Activated naive CD4-positive, alpha-beta T cell treated with anti-CD3 and anti-CD28 coated beads, Interleukin-2, amount 10 ng/mL, durations not matched to agents 7 days and 5 days (primary cell): ENCODE results near the gene ESRRB.

Source experiments
- CTCF ChIA-PET: fragments of 350-600 bp; sonication (Branson Sonifier 250); formaldehyde crosslinking; loops from one replicate; lab custom pipeline; 2021; ENCODE audit warnings: antibody characterized with exemption; lab: Charles Lee
- DNase-seq: peaks from one replicate; pipeline ENCODE4 v3.0.0-alpha.2; 2020
- H3K27ac Mint-ChIP-seq: one replicate; pipeline ENCODE4 v1.8.0; 2021; ENCODE audit warnings: mild to moderate bottlenecking, moderate library complexity, mixed read lengths
- H3K27me3 Mint-ChIP-seq: one replicate; pipeline ENCODE4 v1.8.0; 2021; ENCODE audit warnings: mild to moderate bottlenecking, mixed read lengths
- H3K36me3 Mint-ChIP-seq: one replicate; pipeline ENCODE4 v1.8.0; 2021; ENCODE audit warnings: mixed read lengths
- H3K4me1 Mint-ChIP-seq: one replicate; pipeline ENCODE4 v1.8.0; 2021; ENCODE audit warnings: mixed read lengths
- H3K4me3 Mint-ChIP-seq: one replicate; pipeline ENCODE4 v1.8.0; 2021; ENCODE audit warnings: mild to moderate bottlenecking, moderate library complexity, mixed read lengths
- H3K9me3 Mint-ChIP-seq: one replicate; pipeline ENCODE4 v1.8.0; 2021; ENCODE audit warnings: mixed read lengths

The ESRRB gene

DNA sequence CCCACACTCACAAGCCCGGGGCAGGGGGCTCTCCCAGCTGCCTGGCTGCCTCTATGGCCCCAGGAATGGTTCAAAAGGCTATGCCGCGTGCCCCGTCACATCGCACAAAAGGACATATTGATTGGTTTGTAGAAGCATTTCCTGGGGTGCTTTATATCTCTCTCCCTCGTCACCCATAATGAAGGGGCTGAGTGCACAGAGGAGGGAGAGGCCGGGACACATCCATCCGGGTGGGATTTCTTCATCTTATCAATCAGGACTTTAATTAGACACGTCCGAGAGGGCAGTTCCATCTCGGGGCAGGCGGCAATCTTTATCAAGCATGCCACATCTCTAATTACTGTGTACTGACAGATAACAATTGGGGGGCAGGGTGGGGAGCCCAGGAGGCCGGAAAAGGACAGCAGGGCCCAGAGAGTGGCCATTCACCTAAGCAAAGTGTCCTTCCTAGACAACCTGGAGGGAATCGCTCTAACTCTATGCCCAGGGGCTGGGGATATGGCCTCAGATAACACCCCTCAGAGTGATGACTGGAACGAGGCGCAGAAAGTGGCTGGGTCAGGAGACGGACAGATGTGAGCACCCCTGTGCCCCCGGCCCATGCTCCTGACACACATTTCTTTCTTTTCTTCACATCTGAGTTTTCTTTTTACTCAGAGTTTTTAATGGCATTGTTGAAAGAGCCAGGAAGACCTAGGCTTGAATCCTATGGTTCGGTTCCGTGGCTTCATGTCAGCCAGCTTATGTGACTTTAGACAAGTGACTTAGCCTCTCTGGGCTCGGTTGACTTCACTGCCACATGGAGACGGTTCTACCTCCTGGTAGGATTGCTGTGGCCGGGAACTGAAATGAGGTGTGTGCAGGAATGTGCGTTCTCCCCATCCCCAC is 36.0 kb upstream of the ESRRB start:
- peak; percentile 17 for DNase-seq
- no peak overlapping the region for H3K27ac Mint-ChIP-seq
- peaks cover 16% of the 10 kb centered on the region for H3K27me3 Mint-ChIP-seq
- H3K36me3 Mint-ChIP-seq = no peaks in the 10 kb centered on the region
- no peaks in the 10 kb centered on the region for H3K4me1 Mint-ChIP-seq
- H3K4me3 Mint-ChIP-seq = no peak overlapping the region
- H3K9me3 Mint-ChIP-seq = no peaks in the 10 kb centered on the region
- CTCF ChIA-PET = no interaction called here

DNA sequence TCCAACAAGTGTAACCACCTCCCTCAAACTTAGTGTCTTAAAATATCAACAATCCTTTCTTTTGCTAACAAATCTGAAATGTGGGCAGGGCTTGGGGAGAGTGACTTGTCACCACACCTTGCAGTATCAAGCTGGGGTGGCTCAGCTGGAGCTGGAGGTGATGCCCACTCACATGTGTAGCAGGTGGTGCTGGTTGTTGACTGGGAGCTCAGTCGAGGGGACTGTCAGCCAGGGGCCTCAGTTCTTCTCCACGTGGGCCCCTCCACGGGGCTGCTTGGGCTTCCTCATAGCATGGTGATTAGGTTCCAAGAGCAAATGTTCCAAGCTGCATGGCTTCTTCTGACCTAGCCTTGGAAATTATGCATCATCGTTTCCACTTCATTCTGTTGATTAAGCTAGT is 32.6 kb upstream of the ESRRB start:
- Mint-ChIP-seq H3K27me3 (peaks cover 6% of the 10 kb centered on the region), H3K36me3 (no peaks in the 10 kb centered on the region), H3K27ac (no peak overlapping the region), H3K4me3 (no peak overlapping the region), H3K4me1 (no peaks in the 10 kb centered on the region), H3K9me3 (no peaks in the 10 kb centered on the region)
- CTCF ChIA-PET = interaction anchor here (0.8 kb wide), 1 partner anchor 10 kb away, joined by 3 read pairs; no protein-coding TSS in a partner anchor
- DNase-seq = peak; percentile 13

DNA sequence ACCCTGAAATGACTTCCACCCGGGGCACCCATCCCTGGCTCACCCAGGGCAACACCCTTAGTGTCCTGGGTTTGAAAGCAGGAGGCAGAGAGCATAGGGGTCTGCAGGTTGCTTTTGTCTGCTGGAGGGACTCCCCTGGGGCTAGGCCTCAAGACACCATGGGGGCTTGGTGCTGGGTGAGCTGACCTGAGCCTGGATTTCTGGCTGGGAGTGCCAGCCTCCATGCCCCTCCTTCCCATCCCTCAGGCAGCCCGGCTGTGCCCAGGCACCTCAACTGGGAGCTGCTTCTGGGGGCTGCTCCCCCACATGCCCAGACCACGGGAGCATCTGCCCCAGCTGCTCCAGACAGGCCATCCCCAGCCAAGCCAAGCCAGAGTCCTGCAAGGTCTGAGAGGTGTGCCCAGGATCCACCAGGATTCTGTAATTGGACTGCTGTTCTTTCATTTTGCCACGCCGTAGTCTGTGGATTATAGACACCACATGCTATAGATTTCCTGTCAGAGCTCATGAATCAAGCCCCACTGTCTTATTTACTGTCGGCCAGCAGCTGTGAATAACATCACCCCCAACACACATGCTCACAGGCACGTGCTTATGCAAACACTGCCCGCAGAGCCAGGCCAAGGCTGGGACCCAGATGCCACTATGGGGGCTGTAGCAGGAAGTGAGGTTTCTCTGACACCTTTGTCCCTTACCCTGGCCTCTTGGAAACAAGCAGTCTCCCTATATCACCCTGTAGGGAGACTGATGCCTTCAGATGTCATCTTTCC is 29.4 kb upstream of the ESRRB start:
- DNase-seq = peak; percentile 8
- no peaks in the 10 kb centered on the region for H3K36me3 Mint-ChIP-seq
- H3K4me3 Mint-ChIP-seq = no peak overlapping the region
- H3K27ac Mint-ChIP-seq = no peak overlapping the region
- no peaks in the 10 kb centered on the region for H3K4me1 Mint-ChIP-seq
- H3K27me3 Mint-ChIP-seq = peaks cover 15% of the 10 kb centered on the region
- H3K9me3 Mint-ChIP-seq = no peaks in the 10 kb centered on the region
- CTCF ChIA-PET = no interaction called here

DNA sequence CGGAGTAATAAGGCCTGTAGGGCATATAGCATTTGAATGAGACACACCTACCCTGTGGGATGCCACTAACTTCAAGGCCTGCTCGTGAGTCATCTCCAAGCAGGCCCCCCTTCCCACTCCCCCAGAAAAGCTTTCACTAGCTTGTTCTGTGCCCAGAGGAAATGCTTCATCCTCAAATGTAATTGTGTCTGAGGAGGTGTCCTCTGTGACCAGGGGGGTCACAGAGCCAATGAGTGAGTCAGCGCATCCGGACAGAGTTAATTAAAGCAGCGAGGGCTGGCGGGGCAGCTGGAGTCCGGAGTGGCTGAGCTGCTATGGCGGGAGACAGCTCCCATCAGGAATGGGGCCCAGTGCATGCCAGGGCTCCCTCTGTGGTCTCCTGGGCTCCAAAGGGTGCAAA is 27.0 kb upstream of the ESRRB start:
- Mint-ChIP-seq H3K27me3 (peaks cover 35% of the 10 kb centered on the region), H3K36me3 (no peaks in the 10 kb centered on the region), H3K9me3 (no peaks in the 10 kb centered on the region), H3K4me3 (no peak overlapping the region), H3K27ac (no peak overlapping the region), H3K4me1 (peaks cover 4% of the 10 kb centered on the region)
- CTCF ChIA-PET = interaction anchor here (1.4 kb wide), 1 partner anchor 8 kb away, joined by 3 read pairs; no protein-coding TSS in a partner anchor
- no peak for DNase-seq

DNA sequence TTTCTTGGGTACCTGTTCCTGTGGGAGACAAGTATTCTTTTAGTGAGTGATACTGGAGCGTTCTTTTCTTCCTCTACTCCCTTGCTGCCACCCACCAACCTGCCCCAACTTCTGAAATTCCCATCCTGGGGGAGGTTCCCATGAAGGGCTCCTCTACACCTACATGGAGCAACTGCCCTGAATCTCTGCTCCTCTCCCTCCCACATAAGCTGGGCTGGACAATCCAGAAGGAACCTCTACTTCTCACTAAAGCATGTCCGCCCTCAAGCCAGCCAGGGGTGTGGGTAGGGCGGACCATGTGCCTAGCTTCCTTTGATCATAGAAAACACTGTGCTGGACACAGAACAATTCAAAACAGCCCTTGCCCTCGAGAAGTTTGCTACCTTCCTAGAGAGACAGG is 25.9 kb upstream of the ESRRB start:
- H3K4me3 Mint-ChIP-seq = no peak overlapping the region
- CTCF ChIA-PET = no interaction called here
- H3K36me3 Mint-ChIP-seq = no peaks in the 10 kb centered on the region
- peaks cover 42% of the 10 kb centered on the region for H3K27me3 Mint-ChIP-seq
- no peaks in the 10 kb centered on the region for H3K9me3 Mint-ChIP-seq
- no peak overlapping the region for H3K27ac Mint-ChIP-seq
- H3K4me1 Mint-ChIP-seq = peaks cover 4% of the 10 kb centered on the region
- DNase-seq = peak; percentile 0

DNA sequence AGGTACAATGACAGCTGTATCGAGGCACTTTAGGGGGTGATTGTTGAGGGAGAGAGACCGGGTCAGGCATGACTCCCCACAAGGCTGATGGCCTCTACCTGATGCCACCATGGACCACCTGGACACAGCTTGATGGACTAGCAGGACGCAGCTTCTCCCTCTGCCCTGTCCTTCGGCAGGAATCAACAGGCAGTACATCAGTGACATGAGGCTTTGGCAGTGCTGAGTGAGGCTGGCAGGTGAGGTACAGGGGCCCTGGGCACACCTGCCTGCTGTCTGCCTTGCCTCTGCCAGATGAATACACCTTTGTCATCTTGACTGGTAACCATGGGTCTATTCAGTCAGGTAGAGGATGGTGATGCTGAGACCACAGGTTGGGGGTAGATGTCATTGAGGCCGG is 25.3 kb upstream of the ESRRB start:
- Mint-ChIP-seq H3K4me3 (no peak overlapping the region), H3K27ac (no peak overlapping the region), H3K27me3 (peaks cover 45% of the 10 kb centered on the region), H3K9me3 (no peaks in the 10 kb centered on the region), H3K4me1 (peaks cover 4% of the 10 kb centered on the region), H3K36me3 (no peaks in the 10 kb centered on the region)
- CTCF ChIA-PET = interaction anchor here (3.3 kb wide), 1 partner anchor 300 kb away, joined by 50 read pairs; no protein-coding TSS in a partner anchor
- peak; percentile 15 for DNase-seq

DNA sequence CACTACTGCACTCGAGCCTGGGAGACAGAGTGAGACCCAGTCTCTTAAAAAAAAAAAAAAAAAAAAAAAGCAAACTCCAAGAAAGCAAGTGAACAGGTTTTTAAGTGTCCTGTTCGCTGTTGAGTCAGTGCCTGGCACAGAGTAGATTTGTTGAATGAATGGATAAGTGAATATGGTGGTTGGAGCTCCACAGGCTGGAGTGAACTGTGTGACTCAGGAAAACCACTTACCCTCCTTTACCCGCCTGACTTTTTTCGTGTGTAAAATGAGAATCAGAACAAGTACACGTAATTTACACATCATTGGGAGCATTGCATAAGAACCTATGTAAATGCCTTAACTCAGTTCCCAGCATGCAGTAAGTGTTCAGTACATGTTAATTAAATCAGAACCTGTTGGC is 24.0 kb upstream of the ESRRB start:
- no peak overlapping the region for H3K4me3 Mint-ChIP-seq
- H3K9me3 Mint-ChIP-seq = no peaks in the 10 kb centered on the region
- H3K27ac Mint-ChIP-seq = no peak overlapping the region
- peaks cover 4% of the 10 kb centered on the region for H3K4me1 Mint-ChIP-seq
- CTCF ChIA-PET = interaction anchor here (0.6 to 3.3 kb wide), 14 partner anchors 36 to 643 kb away, joined by 3 to 50 read pairs (median 4); no protein-coding TSS in a partner anchor
- H3K36me3 Mint-ChIP-seq = no peaks in the 10 kb centered on the region
- H3K27me3 Mint-ChIP-seq = peaks cover 56% of the 10 kb centered on the region
- DNase-seq = no peak

DNA sequence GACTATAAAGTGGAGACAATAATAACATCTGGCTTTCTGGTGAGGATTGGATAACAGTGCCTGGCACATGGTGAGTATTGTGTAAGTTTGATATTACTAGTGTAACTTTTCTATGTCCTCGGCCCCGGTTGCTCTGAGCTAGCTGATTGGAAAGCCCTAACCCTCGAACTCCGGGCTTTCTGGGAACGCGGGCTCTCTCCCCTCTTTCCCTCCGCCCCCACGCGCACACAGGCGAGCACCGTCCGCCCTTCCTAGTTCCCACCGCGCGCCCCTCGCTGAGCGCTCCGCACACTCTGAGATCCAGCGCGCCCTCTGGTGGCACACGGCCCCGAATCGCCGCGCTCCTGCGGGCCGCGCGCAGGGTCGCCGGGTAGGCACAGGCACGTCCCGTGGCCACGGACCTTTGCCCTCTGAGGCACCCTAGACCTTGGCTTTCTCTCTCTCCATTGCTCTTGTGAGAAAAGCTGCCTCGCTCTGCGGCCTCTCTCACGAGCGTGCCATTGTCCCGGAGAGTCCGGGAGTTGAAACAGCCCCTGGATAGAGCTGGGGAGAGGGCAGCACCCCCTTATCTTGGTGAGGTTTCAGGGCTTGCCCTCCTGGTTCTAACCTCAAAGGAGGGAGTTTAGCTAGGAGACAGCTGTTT is 23.2 kb upstream of the ESRRB start:
- H3K27ac Mint-ChIP-seq = no peak overlapping the region
- peaks cover 4% of the 10 kb centered on the region for H3K4me1 Mint-ChIP-seq
- no peaks in the 10 kb centered on the region for H3K36me3 Mint-ChIP-seq
- peaks cover 58% of the 10 kb centered on the region for H3K27me3 Mint-ChIP-seq
- CTCF ChIA-PET = interaction anchor here (0.8 to 3.3 kb wide), 17 partner anchors 9 to 643 kb away, joined by 3 to 50 read pairs (median 5); no protein-coding TSS in a partner anchor
- no peaks in the 10 kb centered on the region for H3K9me3 Mint-ChIP-seq
- no peak overlapping the region for H3K4me3 Mint-ChIP-seq
- DNase-seq = peak; percentile 65

DNA sequence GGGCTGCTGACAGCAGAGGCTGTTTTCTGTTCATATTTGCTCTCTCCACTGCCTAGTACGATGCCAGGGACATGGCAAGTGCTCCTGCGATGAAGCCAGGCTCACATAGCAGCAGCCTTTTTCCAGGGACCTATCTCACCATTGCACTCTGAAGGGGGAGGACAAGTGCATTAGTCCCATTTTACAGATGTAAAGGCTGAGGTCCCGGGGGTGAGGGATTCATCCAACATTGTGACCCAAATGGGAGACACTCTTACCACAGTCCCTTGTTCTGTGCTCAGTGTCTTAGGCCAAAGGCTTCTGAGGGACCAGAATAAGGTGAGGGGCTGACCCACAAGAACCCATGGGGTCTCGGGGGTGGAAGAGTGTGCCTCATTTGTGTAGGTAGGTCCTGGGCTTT is 21.6 kb upstream of the ESRRB start:
- no peak overlapping the region for H3K27ac Mint-ChIP-seq
- CTCF ChIA-PET = interaction anchor here (1.3 to 3.0 kb wide), 2 partner anchors 16 to 34 kb away, joined by 5 to 13 read pairs; no protein-coding TSS in a partner anchor
- peaks cover 55% of the 10 kb centered on the region for H3K27me3 Mint-ChIP-seq
- no peak overlapping the region for H3K4me3 Mint-ChIP-seq
- DNase-seq = no peak
- H3K36me3 Mint-ChIP-seq = no peaks in the 10 kb centered on the region
- H3K9me3 Mint-ChIP-seq = no peaks in the 10 kb centered on the region
- peaks cover 4% of the 10 kb centered on the region for H3K4me1 Mint-ChIP-seq

DNA sequence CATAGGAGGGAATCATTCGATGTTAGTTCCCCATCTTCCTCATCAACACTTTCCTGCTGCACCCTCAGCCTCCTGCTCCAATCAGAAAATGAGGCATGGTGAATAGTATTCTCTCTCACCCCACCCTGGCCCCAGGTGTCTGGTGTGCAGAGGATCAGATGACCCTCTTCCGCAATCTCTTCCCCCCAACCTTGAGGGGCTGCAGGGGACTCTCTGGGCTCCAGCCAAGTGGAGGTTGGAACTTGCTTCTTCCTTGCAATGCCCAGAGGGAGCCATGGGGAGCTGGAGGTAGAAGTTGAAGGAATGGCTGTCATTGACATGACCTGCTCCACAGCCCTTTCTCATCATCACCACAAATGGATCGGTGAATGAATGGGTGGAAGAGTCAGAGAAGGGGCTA is 20.2 kb upstream of the ESRRB start:
- no peak overlapping the region for H3K4me3 Mint-ChIP-seq

DNA sequence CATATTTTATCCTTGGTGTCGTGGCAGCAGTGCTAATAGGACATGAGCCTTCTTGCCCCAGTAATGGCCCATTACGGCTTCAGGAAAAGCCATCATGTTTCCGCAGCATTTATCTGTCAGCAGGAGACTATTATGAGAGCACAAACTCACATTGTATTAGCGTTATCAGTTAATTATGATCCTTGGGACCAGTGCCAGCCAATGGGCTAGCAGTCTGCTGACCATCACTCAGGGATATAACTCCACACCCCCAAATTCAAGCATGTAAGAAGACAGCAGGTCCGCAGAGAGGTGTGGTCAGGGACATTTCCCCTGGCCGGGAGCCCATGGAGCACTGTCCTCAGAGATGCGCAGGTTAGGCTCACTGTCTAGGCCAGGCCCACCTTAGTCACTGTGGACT is 4.9 kb upstream of the ESRRB start:
- CTCF ChIA-PET = interaction anchor here (0.8 kb wide), 1 partner anchor 16 kb away, joined by 3 read pairs; no protein-coding TSS in a partner anchor
- Mint-ChIP-seq H3K27me3 (peaks cover 42% of the 10 kb centered on the region), H3K4me1 (no peaks in the 10 kb centered on the region), H3K27ac (no peak overlapping the region), H3K4me3 (no peak overlapping the region), H3K36me3 (no peaks in the 10 kb centered on the region), H3K9me3 (no peaks in the 10 kb centered on the region)
- no peak for DNase-seq

More for the DNA sequence above, 20.2 kb upstream of the ESRRB start:
- peaks cover 54% of the 10 kb centered on the region for H3K27me3 Mint-ChIP-seq
- H3K9me3 Mint-ChIP-seq = no peaks in the 10 kb centered on the region
- DNase-seq = no peak
- H3K36me3 Mint-ChIP-seq = no peaks in the 10 kb centered on the region
- H3K4me1 Mint-ChIP-seq = peaks cover 4% of the 10 kb centered on the region
- CTCF ChIA-PET = no interaction called here
- H3K27ac Mint-ChIP-seq = no peak overlapping the region

DNA sequence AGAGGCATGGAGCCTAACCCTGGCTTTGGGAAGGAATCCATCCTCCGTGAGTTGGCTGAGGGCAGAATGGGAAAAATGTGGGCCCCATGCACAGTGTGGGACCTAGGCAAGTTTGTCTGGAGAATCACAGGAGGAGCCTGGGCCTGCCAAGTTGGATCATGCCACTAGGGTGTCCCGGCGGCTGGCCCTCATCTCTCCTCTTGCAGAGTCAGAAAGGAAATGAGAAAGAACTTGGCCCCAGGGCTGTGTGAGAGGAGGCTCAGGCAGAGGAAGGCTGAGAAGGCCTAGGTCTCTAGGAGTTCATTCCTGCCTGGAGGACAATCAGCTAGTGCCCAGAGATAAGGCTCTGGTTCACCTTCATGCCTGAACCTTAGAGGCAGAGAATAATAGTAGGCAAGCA is 2.5 kb upstream of the ESRRB start:
- Mint-ChIP-seq H3K4me1 (peaks cover 3% of the 10 kb centered on the region), H3K36me3 (no peaks in the 10 kb centered on the region), H3K4me3 (no peak overlapping the region), H3K27ac (no peak overlapping the region), H3K9me3 (no peaks in the 10 kb centered on the region), H3K27me3 (peaks cover 62% of the 10 kb centered on the region)
- CTCF ChIA-PET = interaction anchor here (1.6 kb wide), 1 partner anchor 14 kb away, joined by 4 read pairs; no protein-coding TSS in a partner anchor
- DNase-seq = no peak

DNA sequence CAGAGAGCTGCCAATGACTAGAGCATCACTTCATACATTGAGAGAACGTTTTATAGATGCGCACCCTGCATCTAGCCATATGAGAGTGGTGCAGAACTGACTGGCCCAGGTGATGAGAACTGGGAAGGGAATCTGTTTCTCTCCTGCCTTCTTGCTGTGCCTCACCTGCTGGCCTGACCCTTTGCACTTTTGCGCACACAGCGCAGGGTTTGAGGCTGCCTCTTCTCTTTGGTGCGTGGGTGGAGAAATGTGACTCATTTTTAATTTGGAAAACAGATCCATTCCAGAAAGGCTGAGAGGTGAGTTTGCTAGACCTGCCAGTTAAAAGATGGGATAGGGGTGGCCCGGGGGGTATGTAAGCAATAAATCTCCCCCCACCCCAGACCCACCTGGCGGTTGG is 453 bp upstream of the ESRRB start:
- no peaks in the 10 kb centered on the region for H3K36me3 Mint-ChIP-seq
- no peak for DNase-seq
- no peaks in the 10 kb centered on the region for H3K9me3 Mint-ChIP-seq
- no peak overlapping the region for H3K4me3 Mint-ChIP-seq
- CTCF ChIA-PET = interaction anchor here (0.7 to 1.4 kb wide), 3 partner anchors 12 to 325 kb away, joined by 3 to 4 read pairs (median 3); no protein-coding TSS in a partner anchor
- no peak overlapping the region for H3K27ac Mint-ChIP-seq
- H3K4me1 Mint-ChIP-seq = peaks cover 3% of the 10 kb centered on the region
- peaks cover 82% of the 10 kb centered on the region for H3K27me3 Mint-ChIP-seq
